HG02840 (cell line): ENCODE results near the gene CRISP3.

Source experiments
- ATAC-seq: cut with Tn5 transposase; IDR thresholded peaks from one replicate; pipeline ENCODE4 v1.9.1; 2021; ENCODE audit warnings: mild to moderate bottlenecking, moderate library complexity, moderate number of reproducible peaks; ENCODE audit not compliant: unreplicated experiment, low FRiP score

Gene CRISP3

GRCh38 chr6:49693512-49693911 is 50.7 kb downstream of the CRISP3 start:
- no peak for ATAC-seq

- no peak for ATAC-seq
Observed at GRCh38 chr6:49692534-49692933, 51.7 kb downstream of the CRISP3 start.
